Omental fat pad (tissue), 4 donors: ENCODE data around the gene GMCL1. TPM values are rescaled to one million over a fixed set of nuclear protein-coding genes. Genes with fewer than 3 reads are reported as not detected.

Experiments used
- ATAC-seq: fragments of 150-250 bp; one replicate; pipeline ENCODE4 v1.9.1; 2016; ENCODE audit warnings: mild to moderate bottlenecking, moderate library complexity; ENCODE audit not compliant: low FRiP score
- DNase-seq: peaks from one replicate; pipeline ENCODE4 v3.0.0-alpha.2; 2019; ENCODE audit warnings: low spot score
- CTCF ChIP-seq, 3 donors: fragments of 450-650 bp; IDR thresholded peaks; one replicate each; pipeline ENCODE4 v1.5.1; 2016 to 2017; ENCODE audit warnings: antibody characterized with exemption in 3 of 3, mild to moderate bottlenecking in 3 of 3, moderate library complexity in 2 of 3
- total RNA-seq, 4 donors: library from RNA; depleted of rRNA; stranded (reverse); fragments of >200 nt; gene quantifications; one replicate each; pipeline ENCODE4 v1.1.0, GENCODE V29; 2016

Gene GMCL1
- total RNA-seq, 4 donors from 2014 or later = 9.7 to 41.7 (median 20.4) TPM

- DNase-seq (no peak), ATAC-seq (no peak)
- TF ChIP-seq CTCF (IDR thresholded peaks at IDR 0.05) = no peak
These were observed 18.9 kb upstream of the GMCL1 start for GRCh38 chr2:69810550-69810949.

- TF ChIP-seq CTCF (IDR thresholded peaks at IDR 0.05) = no peak
- ATAC-seq (no peak), DNase-seq (no peak)
These were observed 18.4 kb upstream of the GMCL1 start for GRCh38 chr2:69811018-69811417.

- TF ChIP-seq CTCF (IDR thresholded peaks at IDR 0.05) = no peak
- DNase-seq (no peak), ATAC-seq (no peak)
These were observed 17.9 kb upstream of the GMCL1 start for GRCh38 chr2:69811591-69811990.

GRCh38 chr2:69815717-69816116 is 13.7 kb upstream of the GMCL1 start:
- no peak for TF ChIP-seq CTCF (IDR thresholded peaks at IDR 0.05)
- DNase-seq (no peak), ATAC-seq (no peak)

- peak in 2 of 3 donors; percentile 88 to 90 for TF ChIP-seq CTCF (IDR thresholded peaks at IDR 0.05)
- peak; percentile 44 for DNase-seq
- peak; percentile 67 for ATAC-seq
These were observed 12.4 kb upstream of the GMCL1 start for GRCh38 chr2:69816923-69817542.

GRCh38 chr2:69817729-69818501 is 11.5 kb upstream of the GMCL1 start:
- ATAC-seq = no peak
- no peak for TF ChIP-seq CTCF (IDR thresholded peaks at IDR 0.05)
- no peak for DNase-seq
